HepG2 (cell line): ENCODE data around the gene STARD13. TPM values are rescaled to one million over a fixed set of nuclear protein-coding genes. Genes with fewer than 3 reads are reported as not detected.

Source experiments
- ATAC-seq: fragments of 200-7000 bp; cut with Tn5 transposase; 3 replicates; pipeline ENCODE4 v1.9.1; 2020; ENCODE audit warnings: mild to moderate bottlenecking, moderate library complexity
- BruUV-seq: library from RNA; stranded (reverse); fragments of 400-500 nt; replicated peaks from 2 replicates; lab custom pipeline; 2021; lab: Mats Ljungman, UMichigan
- CTCF ChIA-PET: fragments of 300-600 bp; formaldehyde crosslinking; extraction: SDS; loops from one replicate; lab custom pipeline; 2021; ENCODE audit warnings: low total read pairs, inconsistent platforms, low intra/inter-chr PET ratio; lab: Yijun Ruan, JAX
- POLR2A ChIA-PET: fragments of 350-600 bp; sonication (Branson Sonifier 250); formaldehyde crosslinking; loops from one replicate; lab custom pipeline; 2020; ENCODE audit warnings: antibody characterized with exemption, inconsistent platforms; lab: Yijun Ruan, JAX
- DNase-seq: peaks from one replicate; pipeline ENCODE4 v3.0.0-alpha.2; 2015; ENCODE audit warnings: low spot score
- FAIRE-seq: peaks from 3 replicates; lab custom pipeline; 2011; peaks lifted over from hg19 to GRCh38; lab: Jason Lieb, UNC
- H2AFZ ChIP-seq: one replicate; pipeline ENCODE4 v1.6.1; 2011; ENCODE audit warnings: low read length, inconsistent platforms
- H3K27ac ChIP-seq: fragments of 300-600 bp; 3 replicates; pipeline ENCODE4 v1.8.0; 2011; ENCODE audit warnings: mixed run types, mild to moderate bottlenecking, mixed read lengths, low read length, inconsistent platforms; ENCODE audit not compliant: insufficient read depth; ENCODE audit errors: extremely low read length
- H3K27me3 ChIP-seq, 2 experiments: fragments of 200-600 bp in 1 of 2; 2 replicates in 1 of 2; 3 replicates in 1 of 2; pipeline versions ENCODE4 v1.6.0 to v1.8.0; 2011; ENCODE audit warnings: low read length in 2 of 2, mild to moderate bottlenecking in 2 of 2, moderate library complexity in 2 of 2, inconsistent platforms in 1 of 2; ENCODE audit not compliant: insufficient read depth in 2 of 2, control insufficient read depth in 1 of 2
- H3K36me3 ChIP-seq, 2 experiments: fragments of 200-600 bp in 1 of 2; replicated peaks in 1 of 2; 2 replicates in 1 of 2; 3 replicates in 1 of 2; pipeline versions ENCODE4 v1.5.1 to v1.8.0; 2011; ENCODE audit warnings: low read length in 2 of 2, inconsistent platforms in 1 of 2; ENCODE audit not compliant: insufficient read depth in 2 of 2, control insufficient read depth in 1 of 2
- H3K4me1 ChIP-seq: 2 replicates; pipeline ENCODE4 v1.5.1; 2012; ENCODE audit warnings: low read length, inconsistent platforms; ENCODE audit not compliant: insufficient read depth
- H3K4me2 ChIP-seq: 2 replicates; pipeline ENCODE4 v1.6.0; 2011; ENCODE audit warnings: low read depth, low read length, inconsistent platforms
- H3K4me3 ChIP-seq, 3 experiments: fragments of 200-600 bp in 1 of 3; sonication (generic), shearing (Covaris generic) in 1 of 3; replicated peaks in 1 of 3; 2 replicates each; pipeline ENCODE4 v1.5.1; 2011 to 2016; ENCODE audit warnings: low read length in 3 of 3, inconsistent platforms in 2 of 3, low read depth in 2 of 3, mild to moderate bottlenecking in 2 of 3, control low read depth in 1 of 3, mixed read lengths in 1 of 3; ENCODE audit not compliant: insufficient read depth in 1 of 3
- H3K79me2 ChIP-seq: one replicate; pipeline ENCODE4 v1.6.1; 2011; ENCODE audit warnings: low read length, inconsistent platforms; ENCODE audit not compliant: insufficient read depth
- H3K9ac ChIP-seq: 2 replicates; pipeline ENCODE4 v1.6.0; 2011; ENCODE audit warnings: mild to moderate bottlenecking, low read depth, low read length, inconsistent platforms; ENCODE audit not compliant: insufficient read depth
- H3K9me3 ChIP-seq: 2 replicates; pipeline ENCODE4 v1.5.1; 2012; ENCODE audit warnings: mild to moderate bottlenecking, low read length
- H4K20me1 ChIP-seq: 2 replicates; pipeline ENCODE4 v1.6.0; 2011; ENCODE audit warnings: inconsistent platforms, mild to moderate bottlenecking, low read length, moderate library complexity; ENCODE audit not compliant: insufficient read depth
- BRF2 ChIP-seq: sonication (generic); formaldehyde crosslinking; IDR thresholded peaks from 2 replicates; pipeline ENCODE4 v1.8.1; 2022; ENCODE audit warnings: mild to moderate bottlenecking, missing genetic modification reagents
- CBX1 ChIP-seq: IDR thresholded peaks from one replicate; pipeline ENCODE4 v1.6.1; 2016; ENCODE audit warnings: antibody characterized with exemption, low read depth
- DPF2 ChIP-seq: sonication (generic); formaldehyde crosslinking; IDR thresholded peaks from 2 replicates; pipeline ENCODE4 v1.4.0; 2020; ENCODE audit warnings: mild to moderate bottlenecking, low read depth, missing genetic modification reagents, borderline replicate concordance
- IKZF5 ChIP-seq: IDR thresholded peaks from 2 replicates; pipeline ENCODE4 v1.6.1; 2018; ENCODE audit warnings: missing genetic modification reagents, mild to moderate bottlenecking, missing compliant biosample characterization
- ISL2 ChIP-seq: sonication (generic); formaldehyde crosslinking; IDR thresholded peaks from 2 replicates; pipeline ENCODE4 v1.5.0; 2020; ENCODE audit warnings: missing genetic modification reagents
- LCORL ChIP-seq, 2 experiments: fragments of 450-650 bp in 1 of 2; sonication (generic) in 1 of 2; formaldehyde crosslinking in 1 of 2; IDR thresholded peaks; 2 replicates each; pipeline versions ENCODE4 v1.5.0 to v1.6.1; 2017 to 2020; ENCODE audit warnings: antibody characterized with exemption in 1 of 2, missing genetic modification reagents in 1 of 2
- NFKBIZ ChIP-seq: IDR thresholded peaks from 2 replicates; pipeline ENCODE4 v1.6.1; 2018; ENCODE audit warnings: missing genetic modification reagents, missing compliant biosample characterization
- RARA ChIP-seq: IDR thresholded peaks from 2 replicates; pipeline ENCODE4 v1.6.1; 2016; ENCODE audit warnings: missing genetic modification reagents, missing compliant biosample characterization
- TAF15 ChIP-seq: fragments of 200-400 bp; formaldehyde crosslinking; IDR thresholded peaks from one replicate; pipeline ENCODE4 v1.6.1; 2018; ENCODE audit warnings: mild to moderate bottlenecking, low read depth, low read length; ENCODE audit not compliant: poor library complexity, severe bottlenecking
- ZBTB3 ChIP-seq: sonication (generic); formaldehyde crosslinking; IDR thresholded peaks from 2 replicates; pipeline ENCODE4 v1.4.0; 2020; ENCODE audit warnings: low read depth, mild to moderate bottlenecking, moderate library complexity, missing genetic modification reagents, borderline replicate concordance
- ZBTB43 ChIP-seq: sonication (generic); formaldehyde crosslinking; conservative IDR thresholded peaks from 2 replicates; pipeline ENCODE4 v1.4.0; 2020; ENCODE audit warnings: missing genetic modification reagents
- ZFP82 ChIP-seq: sonication (generic); formaldehyde crosslinking; IDR thresholded peaks from 2 replicates; pipeline ENCODE4 v1.5.1; 2020; ENCODE audit warnings: mild to moderate bottlenecking, missing genetic modification reagents, borderline replicate concordance
- ZNF331 ChIP-seq: sonication (generic); formaldehyde crosslinking; IDR thresholded peaks from 2 replicates; pipeline ENCODE4 v1.4.0; 2020; ENCODE audit warnings: missing genetic modification reagents
- ZNF563 ChIP-seq: sonication (generic); formaldehyde crosslinking; IDR thresholded peaks from 2 replicates; pipeline ENCODE4 v1.8.0; 2022; ENCODE audit warnings: mild to moderate bottlenecking, moderate library complexity, missing genetic modification reagents
- ZNF710 ChIP-seq: sonication (generic); formaldehyde crosslinking; IDR thresholded peaks from 2 replicates; pipeline ENCODE4 v1.5.0; 2020; ENCODE audit warnings: mild to moderate bottlenecking, missing genetic modification reagents, borderline replicate concordance
- ZNF839 ChIP-seq: sonication (generic); formaldehyde crosslinking; IDR thresholded peaks from 2 replicates; pipeline ENCODE4 v1.4.0; 2020; ENCODE audit warnings: missing genetic modification reagents, mild to moderate bottlenecking, borderline replicate concordance
- WGBS: methylation state at CpG from one replicate; pipeline ENCODE4 v1.1.6; 2017; ENCODE audit warnings: low lambda C conversion rate; 5-methylcytosine and 5-hydroxymethylcytosine counted together
- in situ Hi-C: cut with HindIII; loops from 2 replicates; pipeline ENCODE4 v1.10.0; 2017; ENCODE audit warnings: low pct_unique_long_range_greater_than_20kb; ENCODE audit not compliant: extremely low pct_ligation_motif_present
- intact Hi-C: fragments of 100-400 bp; cut with micrococcal nuclease; formaldehyde crosslinking; loops from one replicate; pipeline ENCODE4 v1.10.0; 2022; ENCODE audit not compliant: unreplicated experiment
- polyA plus RNA-seq, 8 experiments: library from polyadenylated mRNA; depleted of rRNA in 3 of 8; stranded (reverse) in 7 of 8; unstranded in 1 of 8; fragments of >200 nt; fragmentation: Illumina TruSeq in 4 of 8; extraction: Trizol in 4 of 8; gene quantifications; 2 replicates each; pipeline versions ENCODE4 v1.2.1 to v1.2.3, GENCODE V29; 2011 to 2016; ENCODE audit warnings: low read depth in 4 of 8, missing spikeins in 1 of 8, mixed read lengths in 1 of 8; ENCODE audit not compliant: insufficient read depth in 1 of 8
- total RNA-seq, 5 experiments: library from RNA; depleted of rRNA; stranded (reverse); fragments of >200 nt; fragmentation: Illumina TruSeq; extraction: Trizol; gene quantifications; 2 replicates each; pipeline ENCODE4 v1.2.3, GENCODE V29; 2016; ENCODE audit warnings: low read depth in 1 of 5

The STARD13 gene
- total and polyA plus RNA-seq, 2 of the 13 experiments (the other 11 are each of a cell fraction or from before 2014, with no cell fraction given), result 12.8 to 14.3 TPM

- 1% methylated on average over 4 of the region's 5 CpGs for WGBS
- H4K20me1 ChIP-seq, result no peaks in the 10 kb centered on the region
- intact Hi-C loops, result loop anchor here (2.0 to 5.0 kb wide), 2 partner anchors 26 to 41 kb away; no protein-coding TSS in a partner anchor
- H3K79me2 ChIP-seq, result no peaks in the 10 kb centered on the region
- in situ Hi-C loops, result no loop called here
- ChIA-PET POLR2A (interaction anchor here (0.8 to 2.3 kb wide), 10 partner anchors 14 to 374 kb away, joined by 3 to 13 read pairs (median 6); no protein-coding TSS in a partner anchor), CTCF (no interaction called here)
- peak overlapping the region; percentile 6 to 30 (median 7); a peak in 1 of 6 replicates for H3K4me3 ChIP-seq
- FAIRE-seq (peak; percentile 88), DNase-seq (peak; percentile 96), ATAC-seq (peak; percentile 93)
- peaks cover 71% of the 10 kb centered on the region for H3K4me1 ChIP-seq
- H3K9me3 ChIP-seq, result no peaks in the 10 kb centered on the region
- no TSS peak for BruUV-seq
- no peak overlapping the region for H2AFZ ChIP-seq
- H3K27ac ChIP-seq, result peak overlapping the region; percentile 85
- H3K27me3 ChIP-seq, result no peaks in the 10 kb centered on the region
- peak overlapping the region; percentile 43 for H3K9ac ChIP-seq
- peak overlapping the region; percentile 63 for H3K4me2 ChIP-seq
- peaks cover 6 to 20% of the 10 kb centered on the region in 2 experiments for H3K36me3 ChIP-seq
- TF ChIP-seq DPF2 (peak; percentile 27; the same call in 1 of the 2 replicates), IKZF5 (CRISPR knock-in tag) (no peak), CBX1 (no peak), NFKBIZ (CRISPR knock-in tag) (no peak), BRF2 (CRISPR knock-in tag) (0 out of 2 replicates have a peak, but pooled peaks have one; percentile 41), ZBTB43 (CRISPR knock-in tag) (peak; percentile 48; the same call in 1 of the 2 replicates), LCORL (IDR thresholded peaks at IDR 0.05) (peak; percentile 5; the same call in 1 of the 2 replicates), LCORL (CRISPR knock-in tag; IDR thresholded peaks at IDR 0.05) (peak; percentile 15; the same call in 1 of the 2 replicates), RARA (CRISPR knock-in tag) (peak; percentile 95), TAF15 (no peak), ZNF839 (CRISPR knock-in tag) (no peak), ZBTB3 (CRISPR knock-in tag) (no peak), ISL2 (CRISPR knock-in tag) (peak; percentile 87), ZNF710 (CRISPR knock-in tag) (peak; percentile 68; the same call in 1 of the 2 replicates), ZFP82 (CRISPR knock-in tag) (no peak), ZNF331 (CRISPR knock-in tag) (peak; percentile 36; the same call in 1 of the 2 replicates), ZNF563 (CRISPR knock-in tag) (no peak)
These were observed 117.1 kb downstream of the STARD13 start for GRCh38 chr13:33168321-33168960.
